Suppressor macrophage (primary cell): Measurements from ENCODE around the gene LDB2.

Experiments
- DNase-seq, 4 experiments: peaks; one replicate each; pipeline ENCODE4 v3.0.0-alpha.2; 2020 to 2022

The LDB2 gene

DNA sequence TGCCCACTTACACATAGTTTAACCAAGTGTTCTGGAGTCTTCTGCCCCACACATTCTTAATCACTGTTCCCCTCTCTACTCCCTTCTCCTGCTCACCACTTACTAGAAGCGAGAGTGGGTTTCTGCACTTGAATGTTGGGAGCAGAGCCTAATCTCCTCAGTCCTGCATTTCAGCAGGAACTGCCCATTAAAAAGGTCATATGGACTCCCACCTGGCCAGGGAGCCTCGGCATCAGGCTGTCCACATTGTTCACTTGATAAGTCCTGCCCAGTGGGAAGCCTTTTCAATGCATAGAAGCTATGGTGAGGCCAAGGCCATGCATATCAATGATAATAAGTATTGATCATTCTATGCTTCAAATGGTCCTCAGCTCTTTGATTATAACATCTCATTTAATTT, 144.3 kb downstream of the LDB2 start:
- DNase-seq: no peak

DNA sequence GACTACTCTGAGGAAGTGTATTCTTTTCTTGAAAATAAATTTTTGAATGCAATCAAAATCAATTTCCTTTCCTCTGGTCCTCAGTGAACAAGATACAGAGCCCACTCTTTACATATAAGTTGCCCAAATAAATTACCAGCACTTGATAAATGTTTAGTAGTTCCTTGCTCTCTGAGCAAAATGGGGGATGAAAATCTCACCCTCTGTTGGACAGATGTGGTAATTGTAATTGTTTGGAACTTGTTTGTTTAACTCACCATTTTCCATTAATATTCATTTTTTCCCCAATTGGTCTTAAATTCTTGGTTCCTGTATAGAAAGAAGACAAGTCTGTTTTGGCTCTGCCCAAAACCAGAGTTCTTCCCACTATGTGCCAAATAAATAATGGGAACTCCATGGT, 146.3 kb downstream of the LDB2 start:
- no peak for DNase-seq

DNA sequence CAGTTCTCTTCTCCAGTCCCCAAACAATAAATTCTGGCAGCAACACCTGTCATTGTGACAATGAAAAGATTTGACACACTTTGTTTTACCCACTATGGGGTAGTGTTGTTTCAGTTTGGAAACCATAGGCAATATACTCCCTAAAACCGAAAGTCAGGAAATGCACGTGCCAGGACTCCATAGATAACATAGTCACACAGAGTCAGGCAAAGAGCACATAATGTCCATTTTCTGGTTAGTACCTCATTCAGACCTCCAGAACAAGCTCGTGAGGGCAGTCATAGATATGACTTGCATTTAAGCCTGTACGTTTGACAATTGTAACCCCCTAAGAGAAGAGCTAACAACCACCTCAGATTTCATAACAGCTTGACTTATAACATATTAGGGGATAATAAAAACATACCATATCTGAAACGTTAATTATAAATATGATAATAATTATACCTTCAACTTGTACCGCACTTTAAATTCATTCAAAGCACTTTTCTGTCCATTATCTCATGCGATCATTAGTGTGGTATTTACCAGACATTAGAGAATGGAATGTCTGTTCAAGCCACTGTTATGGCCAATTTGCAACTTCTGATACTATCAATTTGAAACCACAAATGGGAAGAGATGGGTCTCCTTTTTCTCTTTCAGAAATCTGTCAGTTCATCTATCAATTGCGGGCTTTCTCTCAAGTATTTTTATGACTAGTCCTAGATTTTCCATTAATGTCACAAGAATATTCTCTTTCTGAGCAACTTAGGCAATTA, 147.4 kb downstream of the LDB2 start:
- no peak for DNase-seq

DNA sequence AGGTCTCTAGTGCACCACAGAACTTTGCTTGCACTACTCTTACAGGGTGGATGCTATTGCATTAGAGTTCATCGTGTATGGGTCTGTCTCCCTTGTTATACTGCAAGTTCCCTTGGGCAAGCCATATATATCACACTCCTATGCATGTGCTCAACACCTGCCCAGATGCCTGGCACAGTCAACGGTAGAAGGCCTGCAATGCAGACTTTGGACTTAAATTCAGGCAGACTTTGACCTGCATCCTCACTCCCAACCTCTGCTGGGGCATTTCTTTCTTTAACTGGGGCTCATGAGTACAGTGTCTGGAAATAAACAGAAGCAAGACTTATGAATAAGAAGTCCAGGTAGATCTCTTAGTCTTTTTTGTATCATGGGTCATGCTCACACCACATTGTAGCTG, 148.2 kb downstream of the LDB2 start:
- DNase-seq: no peak

DNA sequence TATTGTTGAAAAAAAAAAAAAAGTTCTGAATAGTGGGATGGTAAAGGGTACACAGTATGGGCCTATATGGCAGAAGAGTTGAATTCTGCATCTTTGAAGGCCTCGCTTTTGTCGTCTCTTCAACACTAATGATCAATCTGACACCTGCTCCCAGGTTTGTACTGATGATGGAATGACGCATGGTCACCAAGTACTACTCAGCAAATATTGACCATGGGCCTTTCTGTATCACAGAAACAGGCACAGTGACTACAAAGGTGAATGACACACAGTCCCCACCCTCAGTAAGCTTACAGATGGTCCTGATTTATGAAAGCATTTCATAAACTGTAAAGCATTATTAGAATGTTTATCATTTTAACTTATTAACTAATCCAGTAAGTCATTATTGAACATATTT, 152.6 kb downstream of the LDB2 start:
- DNase-seq: no peak

DNA sequence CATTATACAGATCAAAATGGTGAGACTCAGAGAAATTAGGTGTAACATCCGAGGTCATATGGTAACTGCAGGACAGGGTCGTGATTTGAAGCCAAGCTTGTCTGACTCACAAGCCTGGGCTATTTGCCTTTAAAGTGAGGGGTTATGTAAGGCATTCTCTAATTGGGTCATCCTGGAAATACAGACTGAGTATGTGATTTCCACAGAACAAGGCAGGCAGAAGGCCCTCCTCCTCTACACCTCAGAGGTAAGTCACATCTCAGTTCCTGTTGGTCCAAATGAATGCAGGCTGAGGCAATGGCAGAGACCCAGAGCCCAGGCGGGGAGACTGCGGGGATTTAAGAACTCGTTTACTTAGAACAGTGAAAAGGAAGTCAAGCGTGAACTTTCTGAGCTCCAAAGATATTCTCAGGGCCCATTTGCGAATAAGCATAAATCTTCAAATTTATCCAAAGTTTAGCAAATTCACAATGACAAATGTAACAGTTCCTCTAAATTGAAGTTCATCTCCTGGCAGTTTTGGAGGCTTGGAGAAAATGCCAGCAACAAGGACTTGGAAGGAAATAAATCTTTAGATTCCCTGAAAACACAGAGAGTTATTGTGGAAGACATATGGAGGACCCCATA, 153.3 kb downstream of the LDB2 start:
- DNase-seq: no peak

DNA sequence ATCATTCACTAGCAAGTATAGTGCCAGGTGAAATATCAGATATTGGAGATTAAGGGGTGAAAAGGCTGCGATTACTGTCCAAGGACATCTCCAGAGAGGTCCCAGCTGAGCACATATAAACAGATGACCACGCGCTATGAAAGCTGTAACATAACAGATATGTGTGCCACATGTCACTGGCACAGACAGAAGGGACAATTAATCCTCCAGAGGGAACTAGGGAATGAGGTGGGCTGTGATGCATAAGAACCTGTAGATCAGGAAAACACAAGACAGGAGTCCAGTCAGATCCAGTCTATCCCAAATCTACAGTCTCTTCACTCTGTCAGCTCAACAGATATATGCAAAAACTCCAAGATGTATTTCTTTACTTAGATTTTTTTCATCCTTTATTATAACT, 157.2 kb downstream of the LDB2 start:
- DNase-seq: no peak

DNA sequence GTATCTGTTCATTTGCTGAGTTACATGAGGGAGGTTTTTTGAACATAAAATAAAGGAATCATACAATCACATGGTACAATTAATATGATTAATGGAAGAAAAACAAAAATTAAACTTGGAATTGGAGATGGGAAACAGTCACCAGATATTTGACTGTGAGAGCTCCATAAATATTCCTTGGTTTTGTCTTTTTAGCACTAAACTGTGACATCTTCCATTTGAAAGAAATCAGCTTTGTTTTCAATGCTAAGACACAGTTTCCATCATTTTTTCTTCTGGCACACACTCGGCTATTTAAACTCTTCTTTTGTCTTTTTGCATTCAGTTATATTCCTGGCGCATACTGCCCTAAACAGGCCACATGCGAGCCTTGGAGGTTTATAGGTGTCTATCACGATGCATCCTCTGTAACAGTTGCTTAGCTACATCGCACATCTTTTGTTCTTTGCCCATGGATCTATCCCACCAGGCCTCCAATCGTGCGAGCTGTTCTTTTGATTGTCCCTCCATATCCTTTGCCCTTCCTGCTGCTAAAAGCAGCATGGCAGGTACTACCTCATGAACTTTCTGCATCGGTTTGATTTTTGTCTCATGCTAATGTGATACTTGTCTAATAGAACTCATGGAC, 158.3 kb downstream of the LDB2 start:
- DNase-seq: no peak

DNA sequence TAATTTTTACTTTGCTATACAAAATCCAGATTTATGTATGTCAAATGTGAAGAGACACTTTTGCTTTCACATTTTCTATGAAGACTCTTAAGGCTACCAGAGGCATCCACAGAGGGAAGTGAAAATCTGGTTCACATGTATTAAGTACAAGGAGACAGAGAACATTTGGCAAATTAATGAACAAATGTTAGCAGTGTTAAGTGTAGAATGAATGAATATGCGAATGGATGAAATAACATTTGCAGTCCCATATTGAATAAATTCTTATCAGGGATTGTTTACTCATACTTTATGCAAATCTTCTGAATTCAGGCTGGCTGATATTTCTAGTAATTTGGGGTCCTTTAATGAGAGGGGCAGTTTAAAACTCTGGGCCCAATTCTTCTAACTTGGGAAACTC, 159.9 kb downstream of the LDB2 start:
- DNase-seq: no peak

DNA sequence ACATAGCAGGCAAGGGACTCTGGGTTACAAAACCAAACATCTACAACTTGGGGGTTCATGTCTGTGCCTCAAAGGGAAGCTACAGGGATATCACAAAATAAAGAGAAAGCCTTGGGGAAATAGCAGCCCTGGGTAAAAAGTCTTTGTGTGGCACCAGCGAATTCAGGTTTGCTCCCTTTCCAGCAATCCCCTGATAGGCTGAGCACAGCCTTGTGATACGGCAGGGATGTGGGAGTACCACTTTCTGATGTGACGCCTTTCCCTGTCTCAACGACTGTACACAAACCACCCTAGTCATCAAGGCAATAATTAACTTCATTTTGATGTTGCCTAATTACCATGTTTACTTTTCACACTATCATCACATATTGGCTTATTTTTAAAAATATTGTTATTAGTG, 164.9 kb downstream of the LDB2 start:
- no peak for DNase-seq

DNA sequence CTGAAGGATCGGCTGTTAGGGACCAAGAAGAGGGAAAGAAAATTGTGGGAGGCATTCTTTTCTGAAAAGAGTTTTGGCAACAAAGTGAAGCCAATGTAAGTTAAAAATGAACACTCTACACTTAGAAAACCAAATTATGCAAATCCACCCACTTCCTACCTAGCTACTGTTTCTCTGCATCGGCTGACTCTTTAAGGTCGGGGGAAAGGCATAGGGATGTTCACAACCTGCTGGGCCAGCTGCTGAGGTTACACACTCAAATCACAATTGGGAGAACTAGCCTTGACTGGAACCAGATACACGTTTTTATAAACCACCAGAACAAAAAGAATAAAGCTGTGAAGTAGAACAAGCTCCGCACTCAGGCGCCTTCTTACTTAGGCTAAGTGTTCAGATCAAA, 165.7 kb downstream of the LDB2 start:
- DNase-seq: no peak

DNA sequence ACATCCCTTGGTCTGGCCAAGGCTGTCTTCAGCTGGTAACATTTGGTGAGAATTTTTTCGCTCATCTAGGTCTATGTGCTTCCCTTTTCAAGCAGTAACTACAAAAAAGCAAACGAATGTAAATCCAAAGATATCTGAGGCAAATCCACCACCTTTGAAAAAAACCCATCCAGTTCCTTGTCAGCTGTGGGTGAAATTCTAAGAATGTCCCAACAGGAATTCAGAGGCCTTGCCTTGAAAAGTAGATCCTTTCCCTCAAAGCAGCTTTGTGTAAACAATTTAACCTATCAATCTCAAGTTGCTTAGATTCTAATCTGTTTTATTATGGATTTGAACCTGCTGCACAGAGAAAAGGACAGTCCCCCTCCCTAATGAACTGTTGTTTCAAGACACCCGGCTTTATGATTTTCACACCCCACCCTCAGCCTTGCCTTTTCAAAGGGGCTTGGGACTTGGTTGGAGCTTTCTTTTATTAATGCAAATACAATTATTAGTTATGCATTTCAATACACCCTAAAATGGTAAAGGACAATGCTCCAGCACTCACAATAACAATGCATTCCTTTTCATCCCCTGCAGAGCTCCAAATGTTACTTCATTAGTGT, 166.6 kb downstream of the LDB2 start:
- no peak for DNase-seq

DNA sequence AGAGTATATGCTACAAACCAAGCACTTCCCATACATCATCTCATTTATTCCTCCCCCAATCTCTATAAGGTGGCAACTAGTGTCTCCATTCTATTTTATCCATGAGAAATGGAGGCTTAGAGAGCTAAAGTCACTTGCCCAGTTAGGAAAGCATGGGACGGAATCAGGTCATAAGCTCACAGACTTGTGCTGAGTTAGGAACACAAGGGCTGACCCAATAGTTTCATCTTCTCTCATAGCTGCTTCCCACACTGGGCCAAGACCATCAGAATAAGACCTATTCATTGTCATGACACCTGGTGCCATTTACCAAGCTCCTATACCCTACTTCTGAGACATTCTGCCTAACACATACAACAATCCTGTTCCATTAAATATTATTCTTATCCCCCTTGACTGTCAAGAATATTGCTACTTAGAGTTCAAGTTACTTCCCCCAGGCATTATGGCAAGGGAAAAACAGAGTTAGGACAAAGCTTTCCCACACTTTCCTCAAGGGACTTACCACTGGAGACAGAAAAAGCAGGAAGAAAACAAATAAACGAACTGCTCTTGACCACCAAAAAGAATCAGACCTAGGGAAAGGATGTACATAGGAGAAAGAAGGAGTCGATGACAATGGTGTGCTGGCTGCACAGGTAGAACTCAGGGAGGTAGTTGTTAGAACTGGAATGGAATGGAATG, 167.8 kb downstream of the LDB2 start:
- DNase-seq: no peak

DNA sequence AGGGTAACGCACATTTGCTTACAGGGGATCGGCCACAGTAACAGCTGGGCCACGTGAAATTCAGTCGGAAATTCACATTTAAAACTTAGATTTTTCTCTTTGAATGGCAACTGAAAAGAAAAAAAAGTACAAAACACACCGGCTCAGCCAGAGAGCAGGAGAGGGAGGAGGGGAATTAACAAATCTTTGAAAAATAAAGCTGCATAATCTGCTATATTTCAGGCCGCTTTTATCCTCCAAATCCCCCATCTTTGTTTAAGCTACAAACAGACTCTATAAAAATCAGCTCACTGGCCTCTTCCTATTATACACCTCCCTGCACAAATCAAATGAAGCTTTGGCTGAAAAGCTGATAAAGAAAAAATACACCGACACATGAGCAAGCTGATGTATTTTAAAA, 169.1 kb downstream of the LDB2 start:
- DNase-seq: no peak

DNA sequence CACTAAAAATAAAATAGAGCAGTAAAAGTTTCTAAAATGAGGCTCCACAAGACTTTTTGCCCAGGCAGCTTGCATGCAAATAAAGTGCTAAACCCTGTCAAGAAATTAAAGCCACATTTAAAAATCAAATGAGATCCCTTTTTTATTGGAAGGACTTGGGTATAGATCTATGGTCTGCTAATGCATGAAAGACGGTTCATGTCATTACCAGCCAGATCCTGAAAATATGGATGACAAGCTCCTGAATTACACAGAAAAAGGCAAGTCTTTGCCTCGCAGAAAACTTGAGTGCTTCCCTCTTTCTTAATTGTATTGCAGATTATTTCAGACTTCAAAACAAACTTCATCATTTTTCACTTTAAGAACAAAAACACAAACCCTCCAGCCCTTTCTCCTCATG, 169.6 kb downstream of the LDB2 start:
- no peak for DNase-seq

DNA sequence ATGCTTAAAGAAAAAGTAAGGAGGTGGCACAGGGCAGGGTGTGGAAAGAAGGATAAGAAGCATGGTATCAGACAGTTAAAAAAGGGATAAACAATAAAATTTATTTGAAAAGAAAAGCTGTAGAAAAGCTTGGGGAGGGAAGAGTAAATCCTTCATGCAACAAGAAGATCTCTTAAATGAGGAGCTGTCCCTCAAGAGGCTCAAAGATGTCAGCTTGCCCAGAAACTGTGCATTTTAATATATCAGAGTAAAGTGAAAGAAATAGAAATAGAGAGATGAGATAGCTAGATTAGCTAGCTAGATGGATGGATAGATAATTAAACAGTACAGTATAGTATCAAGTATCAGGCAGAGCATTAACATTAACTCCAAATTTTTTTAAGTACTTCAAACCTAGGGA, 170.3 kb downstream of the LDB2 start:
- DNase-seq: no peak

DNA sequence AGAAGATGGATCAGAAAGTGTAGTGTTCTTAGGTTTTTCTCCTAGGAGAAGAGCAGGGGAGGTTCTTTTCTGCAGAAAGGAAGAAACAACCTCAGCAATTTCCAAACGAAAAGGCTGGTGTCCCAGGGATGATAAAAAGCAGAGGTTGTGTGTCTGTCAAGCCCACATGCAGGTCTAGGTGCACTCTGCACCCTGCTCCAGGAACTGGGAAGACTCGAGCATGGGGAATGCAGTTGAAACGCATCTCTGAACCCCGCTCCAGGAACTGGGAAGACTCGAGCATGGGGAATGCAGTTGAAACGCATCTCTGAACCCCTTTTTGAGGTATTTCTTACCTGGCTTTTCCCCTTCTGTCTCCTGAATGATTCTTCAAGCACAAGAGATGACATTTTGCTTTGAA, 171.2 kb downstream of the LDB2 start:
- no peak for DNase-seq

DNA sequence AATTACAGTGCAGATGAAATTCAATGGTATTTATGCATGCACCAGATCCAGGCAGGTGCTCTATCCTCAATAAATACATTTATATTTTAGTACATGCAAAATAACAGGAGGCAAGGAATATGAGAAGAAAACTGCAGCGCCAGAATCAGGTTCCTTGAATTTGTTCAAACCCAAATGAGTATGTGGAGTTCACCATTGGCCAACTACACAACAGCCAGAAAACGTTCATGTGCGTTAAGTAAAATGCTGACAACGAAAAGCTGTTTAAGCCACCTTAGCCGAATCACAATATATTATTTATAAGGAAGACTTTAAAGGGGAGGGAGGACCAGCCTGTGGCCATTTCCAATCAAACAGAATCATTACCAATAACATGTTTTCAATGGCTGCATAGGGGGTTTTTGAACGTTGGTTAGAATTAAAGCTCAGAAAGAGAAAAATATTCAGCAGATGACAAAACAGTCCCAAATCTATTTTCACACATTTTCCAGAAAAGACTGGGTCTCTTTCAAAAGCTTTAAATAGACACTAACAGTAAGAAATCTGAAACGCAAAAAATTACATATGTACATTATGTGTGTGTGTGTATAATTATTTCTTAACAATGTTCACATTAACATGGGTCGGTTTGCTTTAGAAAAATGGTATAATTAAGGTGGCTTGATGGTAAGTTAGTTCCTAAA, 171.9 kb downstream of the LDB2 start:
- DNase-seq: no peak

DNA sequence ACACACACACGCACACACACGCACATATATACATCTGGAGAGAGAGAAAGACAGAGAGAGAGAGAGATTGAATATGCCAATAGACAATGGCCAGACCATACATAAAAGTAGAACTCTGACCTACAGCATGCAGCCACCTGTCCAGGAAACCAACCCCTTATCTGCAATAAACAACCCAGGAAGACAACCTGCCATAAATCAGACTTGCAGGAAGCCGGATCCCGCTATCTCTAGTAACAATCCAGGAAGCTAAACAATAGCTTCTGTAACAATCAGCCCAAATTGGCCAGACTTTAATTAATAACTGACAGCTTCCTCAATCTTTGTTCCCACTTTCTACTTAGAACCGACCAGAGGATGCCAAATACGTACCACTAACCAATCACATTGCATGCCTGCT, 173.2 kb downstream of the LDB2 start:
- DNase-seq: no peak

DNA sequence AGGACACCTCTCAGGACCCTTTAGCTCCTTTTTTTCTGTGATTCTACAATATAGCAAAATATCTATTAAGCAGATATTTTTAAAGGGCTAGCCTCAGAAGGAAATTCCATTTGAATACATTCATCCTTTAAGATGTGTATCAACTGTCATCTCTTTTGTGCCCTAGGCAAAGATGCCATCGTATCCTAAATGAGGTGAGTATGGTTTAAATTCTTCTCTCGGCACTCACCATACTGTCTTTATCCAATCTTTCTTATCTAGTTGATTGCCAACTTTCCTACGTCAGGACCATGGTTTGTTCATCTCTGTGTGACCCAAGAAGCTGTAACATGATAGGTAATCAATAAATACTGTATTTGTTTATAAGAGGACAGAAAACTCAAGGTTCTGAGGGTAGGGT, 176.0 kb downstream of the LDB2 start:
- DNase-seq: no peak

DNA sequence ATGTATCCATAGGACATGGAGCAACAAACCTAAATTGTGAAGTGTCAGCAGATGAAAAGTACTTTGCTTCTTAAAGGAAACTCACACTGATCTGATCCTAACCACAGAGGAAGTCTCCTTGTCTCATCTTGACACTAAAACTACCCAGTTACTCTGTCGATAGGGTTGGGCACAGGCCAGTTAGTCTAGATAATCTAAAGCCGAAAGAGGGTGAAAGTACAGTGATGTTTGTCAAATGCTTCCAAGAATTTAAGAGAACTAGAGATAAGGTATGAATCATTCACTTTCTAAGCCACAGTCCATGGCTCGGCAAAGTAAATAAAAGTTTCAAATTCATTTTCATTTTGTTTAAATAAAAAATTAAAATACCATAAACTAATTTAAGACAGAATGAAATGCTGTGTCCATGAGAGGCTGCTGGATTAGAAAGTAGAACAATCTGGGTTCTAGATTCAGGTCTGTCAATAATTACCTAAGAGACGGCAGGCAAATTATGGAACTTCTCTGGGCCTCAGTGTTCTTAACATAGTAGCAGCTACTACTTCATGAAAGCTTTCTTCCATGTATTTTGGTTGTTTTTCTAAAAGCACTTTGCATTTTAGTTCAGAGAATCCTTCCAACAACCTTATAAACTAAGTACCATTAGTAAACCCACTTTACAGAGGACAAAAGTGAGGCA, 176.7 kb downstream of the LDB2 start:
- DNase-seq: no peak

DNA sequence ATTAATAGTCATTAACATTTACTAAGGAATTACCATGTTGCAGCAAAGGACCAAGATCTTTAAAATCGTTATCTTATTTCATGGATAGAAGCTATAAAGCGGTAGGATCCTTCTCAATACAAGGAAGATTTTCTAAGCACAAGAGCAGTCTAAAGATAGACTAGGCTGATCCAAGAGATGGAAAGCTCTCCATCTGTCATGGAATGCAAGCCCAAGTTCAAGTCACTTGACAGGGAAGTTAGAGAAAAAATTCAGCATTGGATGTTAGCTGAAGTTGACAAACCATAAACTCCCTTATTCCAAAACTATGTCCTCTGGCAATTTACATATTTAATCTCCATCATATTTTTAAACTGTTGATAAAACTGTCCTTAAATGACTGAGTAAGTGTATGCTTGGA, 177.7 kb downstream of the LDB2 start:
- no peak for DNase-seq
